IMR-90 (cell line): ENCODE results near the gene CNDP2. TPM values are rescaled to one million over a fixed set of nuclear protein-coding genes. Genes with fewer than 3 reads are reported as not detected.
A peak's percentile ranks its signal among the peaks of the same experiment; 100 is the strongest.

Source experiments
- ATAC-seq: fragments of 200-7000 bp; cut with Tn5 transposase; 2 replicates; pipeline ENCODE4 v1.9.1; 2020; ENCODE audit warnings: low read depth, mild to moderate bottlenecking, moderate library complexity
- BruUV-seq: library from RNA; stranded (reverse); fragments of 400-500 nt; replicated peaks from 2 replicates; lab custom pipeline; 2021; lab: Mats Ljungman, UMichigan
- CTCF ChIA-PET: fragments of 300-600 bp; formaldehyde crosslinking; extraction: SDS; loops from one replicate; lab custom pipeline; 2021; ENCODE audit warnings: antibody characterized with exemption; lab: Yijun Ruan, JAX
- POLR2A ChIA-PET: fragments of 300-600 bp; sonication (Branson Sonifier 250); formaldehyde crosslinking; loops from one replicate; lab custom pipeline; 2022; ENCODE audit warnings: antibody characterized with exemption; ENCODE audit not compliant: unreplicated experiment; lab: Charles Lee
- DNase-seq: peaks from one replicate; pipeline ENCODE4 v3.0.0; 2013
- H2AFZ ChIP-seq: replicated peaks from 2 replicates; pipeline ENCODE3; 2013; ENCODE audit warnings: low read length, mild to moderate bottlenecking; ENCODE audit not compliant: poor library complexity
- H2AK5ac ChIP-seq: 2 replicates; pipeline ENCODE4 v1.6.1; 2013; ENCODE audit warnings: low read depth, low read length, inconsistent platforms
- H2AK9ac ChIP-seq: replicated peaks from 2 replicates; pipeline ENCODE3; 2013; ENCODE audit warnings: mild to moderate bottlenecking, low read depth, low read length, moderate library complexity; ENCODE audit not compliant: poor library complexity
- H2BK120ac ChIP-seq: 2 replicates; pipeline ENCODE4 v1.6.1; 2013; ENCODE audit warnings: low read depth, low read length, inconsistent platforms
- H2BK15ac ChIP-seq: 3 replicates; pipeline ENCODE4 v1.6.1; 2013; ENCODE audit warnings: low read depth, low read length, inconsistent platforms
- H2BK20ac ChIP-seq: 2 replicates; pipeline ENCODE4 v1.6.1; 2013; ENCODE audit warnings: low read depth, mild to moderate bottlenecking, inconsistent platforms, low read length, moderate library complexity
- H2BK5ac ChIP-seq: 2 replicates; pipeline ENCODE4 v1.6.1; 2013; ENCODE audit warnings: mild to moderate bottlenecking, low read depth, low read length, inconsistent platforms; ENCODE audit not compliant: poor library complexity, severe bottlenecking
- H3K14ac ChIP-seq: replicated peaks from 2 replicates; pipeline ENCODE4 v1.6.1; 2013; ENCODE audit warnings: low read depth, low read length, inconsistent platforms
- H3K18ac ChIP-seq: 2 replicates; pipeline ENCODE4 v1.6.1; 2013; ENCODE audit warnings: low read depth, low read length, control low read depth
- H3K23ac ChIP-seq: 2 replicates; pipeline ENCODE4 v1.6.1; 2013; ENCODE audit warnings: low read depth, low read length, inconsistent platforms
- H3K27ac ChIP-seq: 2 replicates; pipeline ENCODE4 v1.5.1; 2013; ENCODE audit warnings: mild to moderate bottlenecking, control low read depth, low read length; ENCODE audit not compliant: insufficient read depth
- H3K27me3 ChIP-seq: 2 replicates; pipeline ENCODE4 v1.6.1; 2013; ENCODE audit warnings: low read length; ENCODE audit not compliant: control insufficient read depth, insufficient read depth
- H3K36me3 ChIP-seq: 2 replicates; pipeline ENCODE4 v1.6.1; 2013; ENCODE audit warnings: low read length, mixed read lengths; ENCODE audit not compliant: control insufficient read depth, insufficient read depth
- H3K4ac ChIP-seq: 2 replicates; pipeline ENCODE4 v1.6.1; 2013; ENCODE audit warnings: low read depth, low read length, inconsistent platforms
- H3K4me1 ChIP-seq: 2 replicates; pipeline ENCODE4 v1.6.1; 2013; ENCODE audit warnings: low read length, mixed read lengths; ENCODE audit not compliant: control insufficient read depth, insufficient read depth
- H3K4me2 ChIP-seq: 2 replicates; pipeline ENCODE4 v1.6.1; 2013; ENCODE audit warnings: low read depth, mild to moderate bottlenecking, control low read depth, low read length, moderate library complexity
- H3K4me3 ChIP-seq: 2 replicates; pipeline ENCODE4 v1.5.1; 2013; ENCODE audit warnings: low read depth, mild to moderate bottlenecking, control low read depth, low read length, moderate library complexity; ENCODE audit not compliant: insufficient read depth
- H3K56ac ChIP-seq: 2 replicates; pipeline ENCODE4 v1.6.1; 2013; ENCODE audit warnings: low read length, inconsistent platforms; ENCODE audit not compliant: insufficient read depth; ENCODE audit errors: extremely low read depth
- H3K79me1 ChIP-seq, 2 experiments: 2 replicates each; pipeline ENCODE4 v1.6.1; 2013; ENCODE audit warnings: low read length in 2 of 2, inconsistent platforms in 1 of 2, low read depth in 1 of 2
- H3K9ac ChIP-seq: 2 replicates; pipeline ENCODE4 v1.6.1; 2013; ENCODE audit warnings: low read depth, low read length, control low read depth
- H3K9me1 ChIP-seq: 2 replicates; pipeline ENCODE4 v1.6.1; 2013; ENCODE audit warnings: low read length, inconsistent platforms; ENCODE audit not compliant: insufficient read depth
- H3K9me3 ChIP-seq: 2 replicates; pipeline ENCODE4 v1.6.1; 2013; ENCODE audit warnings: low read length; ENCODE audit not compliant: control insufficient read depth, insufficient read depth
- H4K20me1 ChIP-seq: 2 replicates; pipeline ENCODE4 v1.6.1; 2013; ENCODE audit warnings: low read length, inconsistent platforms; ENCODE audit not compliant: insufficient read depth
- H4K5ac ChIP-seq: 2 replicates; pipeline ENCODE4 v1.6.1; 2013; ENCODE audit warnings: mild to moderate bottlenecking, low read depth, low read length, control low read depth
- H4K8ac ChIP-seq, 2 experiments: 2 replicates each; pipeline ENCODE4 v1.6.1; 2013; ENCODE audit warnings: low read depth in 2 of 2, low read length in 2 of 2, control low read depth in 1 of 2, inconsistent platforms in 1 of 2
- H4K91ac ChIP-seq: 2 replicates; pipeline ENCODE4 v1.6.1; 2013; ENCODE audit warnings: low read depth, low read length, inconsistent platforms; ENCODE audit not compliant: insufficient read depth
- FOS ChIP-seq: fragments of 150-350 bp; IDR thresholded peaks from 2 replicates; pipeline ENCODE4 v1.6.1; 2016; ENCODE audit warnings: low read depth, low read length
- WGBS, 2 experiments: methylation state at CpG; one replicate each; pipeline versions ENCODE4 v1.1.5 to v1.1.7; 2013; ENCODE audit warnings: missing lambda C conversion rate in 2 of 2; ENCODE audit not compliant: insufficient read length in 1 of 2; ENCODE audit errors: extremely low coverage in 2 of 2; 5-methylcytosine and 5-hydroxymethylcytosine counted together
- dilution Hi-C: fragments of 300-500 bp; cut with HindIII; formaldehyde crosslinking; loops from one replicate; pipeline ENCODE4 v1.14.3; 2018; ENCODE audit warnings: low sequenced_read_pairs; ENCODE audit not compliant: unreplicated experiment
- in situ Hi-C: fragments of 300-500 bp; cut with MboI; formaldehyde crosslinking; loops from 3 replicates; pipeline ENCODE4 v1.14.3; 2019; ENCODE audit warnings: low sequenced_read_pairs, inconsistent platforms, mixed read lengths
- intact Hi-C: fragments of 100-400 bp; cut with micrococcal nuclease; formaldehyde crosslinking; loops from 2 replicates; pipeline ENCODE4 v1.10.0; 2022
- polyA plus RNA-seq, 3 experiments: library from polyadenylated mRNA; depleted of rRNA; stranded (reverse); fragments of >200 nt; gene quantifications; 2 replicates each; pipeline ENCODE4 v1.2.3, GENCODE V29; 2012; ENCODE audit warnings: low replicate concordance in 1 of 3
- total RNA-seq: library from RNA; depleted of rRNA; stranded (reverse); fragments of >200 nt; gene quantifications from 2 replicates; pipeline ENCODE4 v1.2.3, GENCODE V29; 2012

CNDP2 gene
- total and polyA plus RNA-seq, 2 of the 4 experiments (the other 2 are of a cell fraction): 52.0 to 67.9 TPM

GRCh38 chr18:74506448-74507084 is 10.4 kb downstream of the CNDP2 start:
- TF ChIP-seq FOS: no peak
- Histone ChIP-seq H3K23ac (no peak overlapping the region), H3K4me3 (no peak overlapping the region), H3K4me2 (no peak overlapping the region), H3K9me1 (no peaks in the 10 kb centered on the region), H2AK9ac (no peak overlapping the region), H3K14ac (no peak overlapping the region), H3K27me3 (no peaks in the 10 kb centered on the region), H2BK15ac (no peak overlapping the region), H3K4ac (no peak overlapping the region), H3K36me3 (peaks cover 66% of the 10 kb centered on the region), H4K91ac (no peak overlapping the region), H4K5ac (no peak overlapping the region), H3K79me1 (no peaks in the 10 kb centered on the region), H2BK20ac (no peak overlapping the region), H2AK5ac (no peak overlapping the region), H3K56ac (no peak overlapping the region), H4K20me1 (no peaks in the 10 kb centered on the region), H3K27ac (no peak overlapping the region), H3K18ac (no peak overlapping the region), H3K4me1 (no peaks in the 10 kb centered on the region), H4K8ac (no peak overlapping the region), H3K9me3 (no peaks in the 10 kb centered on the region), H2BK120ac (no peak overlapping the region), H2AFZ (no peak overlapping the region), H2BK5ac (no peak overlapping the region), H3K9ac (no peak overlapping the region)
- intact Hi-C loops (no loop called here), in situ Hi-C loops (no loop called here), dilution Hi-C loops (no loop called here)
- BruUV-seq: no TSS peak
- CTCF ChIA-PET: interaction anchor here (1.4 kb wide), 1 partner anchor 10 kb away, joined by 4 read pairs; the partner anchor contains the start of gene CNDP2
- POLR2A ChIA-PET: no interaction called here
- 67% methylated on average over 3 of the region's 11 CpGs; no CpG with 5 or more reads in 1 of the 2 experiments for WGBS, 2 experiments
- ATAC-seq: no peak
- peak; percentile 36 for DNase-seq
